DOHH2 (cell line): Measurements from ENCODE around the gene F8.
"Not testable (repeated sequence)": the region's sequence is repeated elsewhere in the genome, so short reads cannot be mapped to it uniquely, and the experiment has no call there.

Experiments used
- H3F3A ChIP-seq: fragments of 200-600 bp; sonication (generic), shearing (Covaris generic); 2 replicates; pipeline ENCODE4 v1.6.0; 2016; ENCODE audit warnings: antibody characterized with exemption, mild to moderate bottlenecking; ENCODE audit not compliant: control insufficient read depth, insufficient read depth
- H3K27ac ChIP-seq: fragments of 200-600 bp; sonication (generic); 2 replicates; pipeline ENCODE4 v1.5.1; 2014; ENCODE audit warnings: low read depth, mild to moderate bottlenecking, low read length, moderate library complexity
- H3K27me3 ChIP-seq: fragments of 200-600 bp; sonication (generic); 2 replicates; pipeline ENCODE4 v1.6.1; 2014; ENCODE audit warnings: mild to moderate bottlenecking, low read length, mixed read lengths; ENCODE audit not compliant: control insufficient read depth
- H3K36me3 ChIP-seq: fragments of 200-600 bp; sonication (generic); 2 replicates; pipeline ENCODE4 v1.6.1; 2014; ENCODE audit warnings: mild to moderate bottlenecking, low read length, moderate library complexity, mixed read lengths; ENCODE audit not compliant: control insufficient read depth
- H3K4me1 ChIP-seq: fragments of 200-600 bp; sonication (generic); 2 replicates; pipeline ENCODE4 v1.6.1; 2014; ENCODE audit warnings: mild to moderate bottlenecking, low read length, mixed read lengths; ENCODE audit not compliant: control insufficient read depth
- H3K4me2 ChIP-seq: fragments of 200-600 bp; sonication (generic); 2 replicates; pipeline ENCODE4 v1.6.0; 2014; ENCODE audit warnings: mild to moderate bottlenecking, low read length, moderate library complexity
- H3K4me3 ChIP-seq: fragments of 200-600 bp; sonication (generic); 2 replicates; pipeline ENCODE4 v1.5.1; 2014; ENCODE audit warnings: mild to moderate bottlenecking, low read length, mixed read lengths
- H3K79me2 ChIP-seq: fragments of 200-600 bp; sonication (generic); 2 replicates; pipeline ENCODE4 v1.6.1; 2014; ENCODE audit warnings: mild to moderate bottlenecking, low read length, mixed read lengths; ENCODE audit not compliant: control insufficient read depth
- H3K9me2 ChIP-seq: fragments of 200-600 bp; sonication (generic); replicated peaks from 2 replicates; pipeline ENCODE4 v1.6.1; 2014; ENCODE audit warnings: mild to moderate bottlenecking, low read length, mixed read lengths; ENCODE audit not compliant: control insufficient read depth
- H3K9me3 ChIP-seq: fragments of 200-600 bp; sonication (generic); 2 replicates; pipeline ENCODE4 v1.6.1; 2014; ENCODE audit warnings: antibody characterized with exemption, low read length, mixed read lengths; ENCODE audit not compliant: control insufficient read depth, insufficient read depth
- H4K20me1 ChIP-seq: fragments of 200-600 bp; sonication (generic); 2 replicates; pipeline ENCODE4 v1.6.0; 2014; ENCODE audit warnings: low read depth, mild to moderate bottlenecking, antibody characterized with exemption, low read length, moderate library complexity; ENCODE audit not compliant: control insufficient read depth, insufficient read depth
- CTCF ChIP-seq: fragments of 200-600 bp; sonication (generic); IDR thresholded peaks from one replicate; pipeline ENCODE4 v1.5.1; 2014; ENCODE audit warnings: antibody characterized with exemption, mild to moderate bottlenecking, low read depth, low read length; ENCODE audit not compliant: poor library complexity, severe bottlenecking
- EZH2phosphoT487 ChIP-seq: fragments of 200-600 bp; sonication (generic); IDR thresholded peaks from 2 replicates; pipeline ENCODE4 v1.6.1; 2017; ENCODE audit warnings: borderline replicate concordance, mild to moderate bottlenecking, antibody characterized with exemption, low read length, moderate library complexity, mixed read lengths

Gene F8

GRCh38 chrX:154961947-154962346 lies 60.6 kb downstream of the F8 start:
- Histone ChIP-seq H3K4me3 (no peak overlapping the region), H3K4me1 (no peaks in the 10 kb centered on the region), H4K20me1 (no peaks in the 10 kb centered on the region), H3K36me3 (no peaks in the 10 kb centered on the region), H3K79me2 (no peaks in the 10 kb centered on the region), H3K27ac (no peak overlapping the region), H3K27me3 (no peaks in the 10 kb centered on the region), H3K4me2 (no peak overlapping the region), H3K9me3 (no peaks in the 10 kb centered on the region), H3K9me2 (no peaks in the 10 kb centered on the region), H3F3A (no peaks in the 10 kb centered on the region)
- TF ChIP-seq EZH2phosphoT487 (no peak), CTCF (no peak)

- not testable (repeated sequence) for H3K79me2 ChIP-seq, H3K36me3 ChIP-seq, H3K27me3 ChIP-seq, H3K4me2 ChIP-seq, H3K9me2 ChIP-seq, H3F3A ChIP-seq, H3K27ac ChIP-seq, H3K4me1 ChIP-seq, H3K9me3 ChIP-seq, H4K20me1 ChIP-seq, H3K4me3 ChIP-seq
Observed at GRCh38 chrX:154955799-154956198, 66.7 kb downstream of the F8 start.

DNA sequence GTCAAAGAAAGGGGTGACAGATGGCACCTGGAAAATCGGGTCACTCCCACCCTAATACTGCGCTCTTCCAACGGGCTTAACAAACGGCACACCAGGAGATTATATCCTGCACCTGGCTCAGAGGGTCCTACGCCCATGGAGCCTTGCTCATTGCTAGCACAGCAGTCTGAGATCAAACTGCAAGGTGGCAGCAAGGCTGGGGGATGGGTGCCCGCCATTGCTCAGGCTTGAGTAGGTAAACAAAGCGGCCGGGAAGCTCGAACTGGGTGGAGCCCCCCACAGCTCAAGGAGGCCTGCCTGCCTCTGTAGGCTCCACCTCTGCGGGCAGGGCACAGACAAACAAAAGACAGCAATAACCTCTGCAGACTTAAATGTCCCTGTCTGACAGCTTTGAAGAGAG lies 83.3 kb downstream of the F8 start:
- H3K4me1 ChIP-seq, H3K9me3 ChIP-seq, H3K27me3 ChIP-seq, H3F3A ChIP-seq, H3K27ac ChIP-seq, H3K79me2 ChIP-seq, H3K4me3 ChIP-seq, H4K20me1 ChIP-seq, H3K4me2 ChIP-seq, H3K36me3 ChIP-seq, H3K9me2 ChIP-seq: not testable (repeated sequence)

- not testable (repeated sequence) for H3K9me2 ChIP-seq, H3K9me3 ChIP-seq, H3K36me3 ChIP-seq, H3K27ac ChIP-seq, H3K27me3 ChIP-seq, H3K79me2 ChIP-seq, H4K20me1 ChIP-seq, H3K4me3 ChIP-seq, H3K4me1 ChIP-seq, H3F3A ChIP-seq, H3K4me2 ChIP-seq
Observed at GRCh38 chrX:154924771-154925170, 97.8 kb downstream of the F8 start.

DNA sequence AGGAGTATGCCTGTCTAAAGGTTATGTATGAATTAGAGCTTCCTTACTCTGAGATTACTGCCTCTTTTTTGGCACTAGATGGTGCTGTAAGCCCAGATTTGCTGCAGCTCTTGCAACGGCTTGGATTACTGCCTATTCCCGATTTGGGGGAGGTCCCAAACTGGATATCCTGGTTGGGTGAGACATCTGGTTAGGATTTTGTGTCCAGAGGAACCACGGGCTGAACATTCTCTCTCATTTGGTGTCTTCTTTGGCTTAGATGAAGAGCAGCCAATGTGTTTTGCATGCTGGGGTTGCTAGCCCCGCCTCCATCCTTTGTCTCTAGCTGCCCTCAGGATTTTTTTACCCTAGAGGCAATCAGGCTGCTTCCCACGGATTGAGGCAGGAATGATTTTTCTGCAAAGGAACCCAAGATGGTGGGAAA lies 104.5 kb downstream of the F8 start:
- peak overlapping the region; percentile 48 for H3K4me3 ChIP-seq
- H3K27ac ChIP-seq, result no peak overlapping the region
- H3K27me3 ChIP-seq, result no peaks in the 10 kb centered on the region
- H3K36me3 ChIP-seq, result no peaks in the 10 kb centered on the region
- TF ChIP-seq EZH2phosphoT487 (no peak), CTCF (peak; percentile 77)
- H3K4me2 ChIP-seq, result peak overlapping the region; percentile 49
- H3K9me3 ChIP-seq, result no peaks in the 10 kb centered on the region
- H4K20me1 ChIP-seq, result no peaks in the 10 kb centered on the region
- no peaks in the 10 kb centered on the region for H3K79me2 ChIP-seq
- no peaks in the 10 kb centered on the region for H3K4me1 ChIP-seq
- no peaks in the 10 kb centered on the region for H3K9me2 ChIP-seq
- H3F3A ChIP-seq, result no peaks in the 10 kb centered on the region
